Measurements from ENCODE around the gene COL7A1.
"Not testable (repeated sequence)": the region's sequence is repeated elsewhere in the genome, so short reads cannot be mapped to it uniquely, and the experiment has no call there.

Gene COL7A1

GRCh38 chr3:48560648-48561018, 34.5 kb downstream of the COL7A1 start:
- DNase-seq = no peak

GRCh38 chr3:48558493-48559134, 36.5 kb downstream of the COL7A1 start:
- DNase-seq = no peak

DNA sequence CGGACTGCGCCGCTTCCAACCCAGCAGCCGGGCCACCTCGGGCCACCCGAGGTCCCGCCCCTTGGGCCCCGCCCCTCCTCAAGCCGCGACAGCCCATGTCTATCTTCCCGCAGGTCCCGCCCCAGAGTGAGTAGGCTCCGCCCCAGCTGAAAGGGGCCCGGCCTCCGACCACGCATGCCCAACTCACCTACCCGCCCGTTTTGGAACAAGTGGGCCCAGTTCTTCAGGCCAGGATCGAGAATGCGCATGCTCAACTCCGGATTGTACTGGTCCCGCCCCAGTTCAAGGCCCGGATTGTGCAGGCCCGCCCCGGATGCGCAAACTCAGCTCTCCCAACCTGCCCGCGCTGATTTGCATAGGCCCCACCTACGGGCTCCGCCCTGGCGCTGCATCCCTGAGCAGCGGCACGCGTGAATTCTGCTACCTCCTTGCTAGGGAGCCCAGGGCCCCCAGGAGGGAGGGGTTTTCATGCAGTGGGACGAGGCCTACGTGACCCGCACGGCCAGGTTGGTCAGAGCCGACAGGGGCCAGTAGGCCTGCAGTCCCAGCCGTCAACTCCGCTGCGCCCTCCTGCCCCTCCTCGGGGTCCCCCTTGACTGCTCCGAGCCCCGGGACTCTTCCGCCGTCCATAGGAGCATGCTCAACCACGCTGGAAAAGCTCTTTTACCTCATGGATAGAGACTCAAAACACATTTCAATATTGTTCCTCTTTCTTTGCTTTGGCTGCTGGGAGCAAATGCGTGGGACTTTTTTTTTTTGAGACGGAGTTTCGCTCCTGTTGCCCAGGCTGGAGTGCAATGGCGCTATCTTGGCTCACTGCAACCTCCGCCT, 38.1 kb downstream of the COL7A1 start, which contains the start of gene PFKFB4:
TSS of gene PFKFB4 (minus strand) at position 8 of the 831 bp plus-strand sequence. CDS start 26 bp downstream, outside the sequence.
- peak; percentile 92 for DNase-seq

GRCh38 chr3:48555949-48556795, 39.0 kb downstream of the COL7A1 start:
- DNase-seq = no peak

DNA sequence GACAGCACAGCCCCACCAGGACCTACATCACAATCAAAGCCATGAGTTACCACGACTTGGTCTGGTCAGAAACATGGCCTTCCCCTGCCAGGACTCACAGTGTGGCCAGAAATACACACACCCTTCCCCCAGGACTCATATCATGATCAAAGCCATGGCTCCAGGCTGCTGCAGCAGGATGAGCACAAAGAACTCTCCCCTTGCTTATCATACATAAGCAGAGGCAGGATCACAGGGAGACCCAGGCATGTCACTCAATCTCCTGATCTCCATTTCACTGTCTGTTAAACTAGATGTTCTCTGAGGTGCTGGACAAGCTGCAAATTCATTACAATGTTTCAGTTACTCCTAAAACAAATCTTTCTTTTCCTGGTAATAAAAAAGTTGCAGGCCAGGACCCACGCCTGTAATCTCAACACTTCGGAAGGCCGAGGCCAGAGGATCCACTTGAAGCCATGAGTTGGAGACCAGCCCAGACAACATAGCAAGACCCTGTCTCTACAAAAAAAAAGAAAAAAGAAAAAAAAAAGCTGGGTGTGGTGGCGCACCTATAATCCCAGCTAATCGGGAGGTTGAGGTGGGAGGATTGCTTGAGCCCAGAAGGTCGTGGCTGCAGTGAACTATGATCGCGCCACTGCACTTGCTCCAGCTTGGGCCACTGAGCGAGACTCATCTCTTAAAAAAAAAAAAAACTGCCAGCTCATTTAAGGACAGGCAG, 39.7 kb downstream of the COL7A1 start:
- DNase-seq = no peak

- DNase-seq = no peak
These were observed 41.0 kb downstream of the COL7A1 start for GRCh38 chr3:48553886-48554845.

DNA sequence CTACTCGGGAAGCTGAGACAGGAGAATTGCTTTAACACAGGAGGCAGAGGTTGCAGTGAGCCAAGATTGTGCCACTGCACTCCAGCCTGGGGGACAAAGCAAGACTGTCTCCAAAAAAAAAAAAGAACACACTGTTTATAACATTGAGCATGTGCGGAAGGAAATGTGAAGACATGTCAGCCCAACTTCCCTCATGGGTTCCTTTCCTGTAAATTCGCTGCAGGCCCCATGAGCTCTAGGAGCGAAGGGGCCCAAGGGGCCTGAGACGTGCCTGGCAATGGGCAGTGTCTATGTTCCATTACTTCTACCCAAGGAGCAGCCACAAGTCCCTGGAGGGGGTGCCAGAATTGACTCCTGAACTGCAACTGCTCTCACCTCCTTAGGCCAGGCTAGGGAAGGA, 41.8 kb downstream of the COL7A1 start:
- no peak for DNase-seq

GRCh38 chr3:48552111-48552951, 42.8 kb downstream of the COL7A1 start:
- DNase-seq = no peak

- not testable (repeated sequence) for DNase-seq
These were observed 43.5 kb downstream of the COL7A1 start for GRCh38 chr3:48551651-48552050.

DNA sequence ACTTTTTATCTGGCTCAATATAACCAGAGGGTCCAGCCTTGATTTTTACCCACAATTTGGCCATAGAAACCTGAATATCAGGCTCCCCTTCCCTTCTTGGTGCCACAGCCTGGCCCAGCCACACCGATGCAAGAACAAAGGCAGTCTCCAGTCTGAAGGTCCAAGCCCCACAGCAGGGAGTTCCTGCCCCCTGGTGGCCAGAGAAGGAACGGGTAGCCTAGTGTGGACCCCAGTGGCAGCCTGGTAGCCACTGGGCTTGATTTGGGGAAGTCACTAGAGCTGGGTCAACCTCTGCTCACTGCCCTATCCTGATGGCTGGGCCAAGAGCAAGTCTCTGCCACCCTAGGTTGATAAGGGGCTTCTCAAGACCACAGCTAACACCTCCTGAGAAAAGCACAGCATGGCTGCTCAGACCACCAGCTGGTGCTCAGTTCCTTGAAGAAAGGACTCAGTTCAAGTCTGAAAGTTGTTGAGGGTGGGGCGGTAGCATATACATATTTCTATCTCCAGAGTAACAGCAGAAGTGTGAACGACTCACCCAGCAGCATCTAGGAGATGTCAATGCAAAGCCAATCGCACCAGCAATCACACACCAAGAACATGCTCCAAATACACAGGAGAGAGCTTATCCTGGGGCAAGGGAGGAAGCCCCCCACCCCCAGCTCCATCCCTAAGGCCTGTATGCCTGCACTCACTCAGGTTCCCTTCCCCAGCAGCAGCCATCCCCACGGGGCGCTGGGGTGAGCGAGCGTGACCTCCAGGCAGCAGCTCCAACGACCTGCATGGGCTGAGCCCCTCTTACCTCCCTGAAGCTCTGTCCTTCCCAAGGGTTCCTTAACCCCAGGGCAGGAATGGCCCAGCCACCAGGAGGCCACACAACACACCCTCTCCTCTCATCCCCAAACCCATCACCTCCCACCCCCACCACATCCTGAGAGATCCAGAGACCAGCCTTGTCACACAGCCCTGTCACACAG, 46.1 kb downstream of the COL7A1 start:
- no peak for DNase-seq

GRCh38 chr3:48548126-48548525, 47.0 kb downstream of the COL7A1 start:
- DNase-seq = no peak

GRCh38 chr3:48546203-48546829, 48.8 kb downstream of the COL7A1 start:
- no peak for DNase-seq

DNA sequence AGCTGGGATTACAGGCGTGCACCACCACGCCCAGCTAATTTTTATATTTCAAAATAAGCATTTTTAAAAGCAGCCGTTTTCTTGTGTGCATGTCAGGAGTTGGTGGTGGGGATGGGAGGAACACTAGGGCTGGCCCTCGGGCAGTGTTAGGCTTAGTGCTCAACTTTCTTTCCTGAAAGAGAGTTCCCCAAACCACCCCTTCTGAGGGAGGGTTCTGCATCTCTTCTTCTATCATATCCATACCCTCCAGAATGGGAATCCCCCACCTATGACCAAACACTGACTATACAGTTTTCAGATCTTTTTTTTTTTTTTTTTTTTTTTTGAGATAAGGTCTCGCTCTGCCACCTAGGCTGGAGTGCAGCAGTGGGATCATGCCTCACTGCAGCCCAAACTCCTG, 51.0 kb downstream of the COL7A1 start:
- DNase-seq = no peak

DNA sequence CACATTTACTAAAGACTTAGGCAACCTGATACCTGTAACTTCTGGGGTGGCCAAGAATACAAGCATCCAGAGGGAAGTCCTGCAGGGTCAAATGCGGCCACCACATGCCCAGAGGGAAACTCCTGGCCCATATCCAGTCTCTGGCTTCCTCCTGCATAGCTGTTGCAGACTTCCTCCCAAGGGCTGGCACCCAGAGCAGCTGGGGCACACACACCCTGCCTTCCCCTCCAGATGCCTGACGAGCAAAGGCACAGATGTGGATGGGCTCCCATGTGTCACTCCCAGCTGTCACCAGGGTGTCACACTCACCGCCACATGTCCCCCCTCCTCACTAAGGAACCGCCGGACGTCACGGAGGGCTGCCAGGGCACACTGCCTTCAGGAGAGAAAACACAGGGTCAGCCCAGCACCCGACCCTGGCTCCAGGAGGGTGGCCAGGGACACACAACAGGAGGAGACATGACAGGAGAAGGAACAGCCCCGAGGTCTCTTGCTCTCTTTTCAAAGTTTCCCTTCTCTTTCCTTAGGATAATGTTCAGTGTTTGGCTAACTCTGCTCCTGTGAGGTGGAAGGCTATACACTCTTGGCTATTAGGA, 51.8 kb downstream of the COL7A1 start:
- DNase-seq = no peak

GRCh38 chr3:48538451-48538850, 56.7 kb downstream of the COL7A1 start:
- no peak for DNase-seq

- DNase-seq = no peak
These were observed 58.3 kb downstream of the COL7A1 start for GRCh38 chr3:48536785-48537184.

DNA sequence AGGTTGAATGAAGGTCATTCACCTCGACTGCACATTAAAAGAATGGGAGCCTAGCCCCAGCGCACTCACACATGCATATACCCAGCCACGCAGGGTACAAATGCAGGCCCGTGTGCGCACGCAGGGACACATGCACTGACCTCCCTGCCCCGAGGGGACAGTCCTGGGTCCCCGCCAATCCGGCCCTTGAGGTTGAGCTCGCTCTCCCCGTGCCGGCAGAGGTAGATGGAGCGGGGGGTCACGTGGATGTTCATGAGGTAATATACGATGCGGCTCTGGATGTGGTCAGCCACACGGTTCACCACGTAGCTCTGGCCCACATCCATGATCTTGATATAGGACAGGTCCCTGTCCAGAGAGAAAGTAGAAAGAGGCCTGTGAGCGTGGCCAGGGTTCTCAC, 59.0 kb downstream of the COL7A1 start:
- DNase-seq = no peak

- no peak for DNase-seq
These were observed 59.6 kb downstream of the COL7A1 start for GRCh38 chr3:48535578-48535977.

DNA sequence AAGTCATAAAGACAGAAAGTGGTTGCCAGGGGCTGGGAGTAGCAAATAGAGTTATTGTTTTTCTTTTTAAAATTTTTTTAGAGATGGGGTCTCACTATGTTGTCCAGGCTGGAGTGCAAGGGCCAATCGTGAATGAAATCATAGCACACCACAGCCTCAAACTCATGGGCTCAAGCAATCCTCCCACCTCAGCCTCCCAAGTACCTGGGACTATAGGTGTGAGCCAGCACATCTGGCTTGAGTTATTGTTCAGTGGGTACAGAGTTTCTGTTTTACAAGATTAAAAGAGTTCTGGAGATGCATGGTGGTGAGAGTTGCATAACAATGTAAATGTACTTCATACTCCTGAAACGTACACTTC, 62.2 kb downstream of the COL7A1 start:
- no peak for DNase-seq

Data from NCI-H1436 (cell line).